HG02642 (cell line): ENCODE data around the gene EIF4A3.
"Not testable (repeated sequence)": the region's sequence is repeated elsewhere in the genome, so short reads cannot be mapped to it uniquely, and the experiment has no call there.

Experiments used
- ATAC-seq: cut with Tn5 transposase; IDR thresholded peaks from one replicate; pipeline ENCODE4 v1.9.1; 2021; ENCODE audit warnings: mild to moderate bottlenecking; ENCODE audit not compliant: unreplicated experiment, poor library complexity

Gene EIF4A3

DNA sequence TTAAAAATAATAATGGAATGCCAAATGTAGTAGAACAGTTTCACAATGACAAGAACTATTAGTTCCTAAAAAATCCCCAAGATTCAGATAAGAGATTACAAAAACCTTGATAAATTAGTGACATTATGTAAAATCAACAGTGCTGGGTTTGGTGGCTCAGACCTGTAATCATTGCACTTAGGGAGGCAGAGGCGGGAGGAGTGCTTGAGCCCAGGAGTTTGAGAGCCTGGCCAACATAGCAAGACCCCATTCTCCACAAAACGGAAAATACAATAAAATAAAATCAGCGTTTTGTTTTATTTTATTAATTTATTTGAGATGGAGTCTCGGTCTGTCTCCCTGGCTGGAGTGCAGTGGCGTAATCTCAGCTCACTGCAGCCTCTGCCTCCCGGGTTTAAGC, 27.0 kb upstream of the EIF4A3 start:
- ATAC-seq: no peak

- ATAC-seq: no peak
Measured at GRCh38 chr17:80173126-80173525, 26.2 kb upstream of the EIF4A3 start.

DNA sequence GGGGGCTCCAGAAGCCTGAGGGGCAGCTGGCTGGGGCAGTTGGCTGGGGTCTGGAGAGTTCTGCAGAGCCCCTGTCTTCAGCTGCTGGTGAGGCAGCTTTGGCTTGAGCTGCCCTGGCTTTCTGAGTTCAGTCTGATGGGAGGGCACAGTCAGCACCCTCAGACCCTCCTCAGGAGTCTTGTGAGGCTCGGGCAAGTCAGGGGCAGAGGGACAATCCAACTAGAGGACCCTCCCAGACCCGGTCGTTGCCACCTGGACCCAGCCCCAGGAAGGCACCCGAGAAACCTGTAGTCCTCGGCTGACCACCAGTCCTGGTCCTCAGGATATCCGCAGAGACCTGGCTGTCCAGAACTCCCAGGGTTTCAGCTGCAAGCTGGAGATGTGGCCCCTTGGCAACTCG, 24.8 kb upstream of the EIF4A3 start:
- no peak for ATAC-seq

DNA sequence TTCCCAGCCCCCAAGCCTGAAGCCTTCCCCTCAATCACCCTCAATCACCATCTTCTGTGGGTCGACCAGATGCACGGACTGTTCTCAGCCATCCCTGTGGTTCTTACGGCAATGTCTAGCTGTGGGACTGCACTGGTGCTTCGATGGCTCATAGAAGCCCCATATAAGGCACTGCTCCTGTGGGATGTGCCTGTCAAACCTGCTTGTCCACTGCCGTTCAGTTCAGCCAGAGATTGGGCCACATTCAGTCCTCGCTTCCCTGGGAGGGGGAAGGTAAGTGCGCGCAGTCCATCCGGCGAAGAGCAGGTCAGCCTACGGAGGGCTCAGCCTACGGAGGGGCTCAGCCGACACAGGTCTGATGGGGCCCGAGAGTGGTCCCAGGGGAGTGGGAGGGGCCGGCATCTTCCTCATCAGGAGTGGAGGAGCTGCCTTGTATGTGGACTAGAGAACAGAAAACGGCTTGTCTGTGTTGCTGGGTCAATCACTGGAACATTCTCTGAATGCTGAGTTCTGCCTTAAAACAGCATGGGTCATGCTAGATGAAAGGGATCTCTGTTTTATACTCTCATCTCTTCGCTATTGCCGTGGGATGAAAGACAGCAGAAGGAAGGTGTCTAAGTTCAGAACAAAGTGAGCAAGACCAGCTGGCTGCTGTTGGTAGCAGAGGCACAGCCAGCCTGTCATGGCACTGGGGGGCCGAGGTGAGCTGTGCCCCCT, 23.0 kb upstream of the EIF4A3 start, which contains the start of gene CARD14:
Gene CARD14, plus strand, starts transcription at position 247 of the 717 bp plus-strand sequence. CDS start 11,409 bp downstream, outside the sequence.
- no peak for ATAC-seq

DNA sequence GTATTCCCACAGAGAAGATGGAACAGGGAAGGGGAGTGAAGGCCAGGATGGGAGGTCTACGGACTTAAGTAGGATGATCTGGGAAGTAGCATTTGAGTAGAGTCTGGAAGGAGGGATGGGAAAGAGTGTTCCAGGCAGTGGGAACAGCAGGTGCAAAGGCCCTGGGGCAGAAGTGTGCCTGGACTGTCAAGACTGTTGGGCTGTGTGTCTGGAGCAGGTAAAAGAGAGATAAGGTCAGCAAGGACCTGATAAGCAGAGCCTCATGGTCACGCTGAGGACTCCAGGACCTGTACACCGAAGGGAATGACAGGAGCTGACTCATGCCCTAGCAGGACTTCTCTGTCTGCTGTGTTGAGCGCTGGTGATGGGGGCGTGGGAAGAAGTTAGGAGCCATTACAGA, 22.2 kb upstream of the EIF4A3 start:
- ATAC-seq: no peak

GRCh38 chr17:80168371-80168770, 21.4 kb upstream of the EIF4A3 start:
- no peak for ATAC-seq

GRCh38 chr17:80166446-80166845, 19.5 kb upstream of the EIF4A3 start:
- ATAC-seq: no peak

GRCh38 chr17:80164185-80164584, 17.3 kb upstream of the EIF4A3 start:
- ATAC-seq: no peak

DNA sequence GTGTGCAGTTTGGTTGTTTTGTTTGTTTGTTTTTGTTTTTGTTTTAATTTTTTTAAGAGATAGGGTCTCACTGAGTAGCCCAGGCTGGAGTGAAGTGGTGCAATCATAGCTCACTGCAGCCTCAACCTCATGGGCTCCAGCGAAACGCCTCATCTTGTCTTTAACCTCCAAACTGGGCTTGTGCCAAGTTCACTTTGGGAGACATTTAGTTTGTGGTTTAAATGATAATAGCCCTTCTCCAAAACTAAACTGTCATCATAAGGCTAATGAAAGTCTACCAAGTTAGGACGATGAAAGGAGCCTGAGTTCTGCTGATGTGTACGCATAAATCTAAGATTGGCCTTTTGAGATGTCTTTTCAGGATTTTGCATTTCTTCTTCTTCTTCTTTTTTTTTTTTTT, 16.4 kb upstream of the EIF4A3 start:
- ATAC-seq: no peak

DNA sequence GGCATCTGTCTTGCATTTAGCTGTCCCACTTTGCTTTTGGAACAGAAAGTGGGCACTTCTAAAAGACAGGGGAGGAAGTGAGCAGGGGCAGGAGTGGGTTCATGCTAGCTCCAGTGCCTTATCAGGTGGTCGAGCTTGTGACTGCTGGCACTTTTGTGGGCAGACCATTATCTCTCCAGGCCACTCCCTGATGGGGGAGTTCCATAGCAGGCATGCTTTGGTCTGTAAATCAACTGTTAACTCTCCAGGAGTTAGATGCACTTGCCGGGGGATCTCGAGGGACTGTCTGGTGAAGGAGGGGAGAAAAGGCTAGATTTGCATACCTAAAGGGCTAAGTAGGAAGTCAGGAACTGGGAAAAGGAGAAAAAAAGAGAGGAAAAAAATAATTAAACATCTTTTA, 13.6 kb upstream of the EIF4A3 start:
- ATAC-seq: no peak

GRCh38 chr17:80158846-80159245, 11.9 kb upstream of the EIF4A3 start:
- ATAC-seq: no peak

GRCh38 chr17:80155600-80155999, 8.7 kb upstream of the EIF4A3 start:
- not testable (repeated sequence) for ATAC-seq

DNA sequence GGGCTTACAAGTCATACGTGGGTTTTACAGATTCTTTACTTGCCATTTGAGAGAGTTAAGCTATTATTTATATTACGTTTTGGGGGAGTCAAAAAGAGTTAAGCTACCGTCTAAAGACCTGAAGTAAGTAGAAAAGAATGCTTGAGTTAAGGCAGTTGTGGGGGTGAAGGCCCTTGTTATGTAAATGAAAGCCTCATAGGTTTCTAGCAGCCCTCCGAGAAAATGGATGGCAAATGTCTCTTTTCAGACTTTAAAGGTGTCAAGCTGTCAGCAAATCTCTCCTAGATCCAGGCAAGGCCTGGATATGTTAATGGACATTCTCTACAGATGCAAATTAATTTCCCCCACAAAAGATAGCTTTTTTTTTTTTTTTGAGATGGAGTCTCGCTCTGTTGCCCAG, 7.2 kb upstream of the EIF4A3 start:
- no peak for ATAC-seq

- ATAC-seq: peak; percentile 59
Measured at GRCh38 chr17:80153004-80153403, 6.1 kb upstream of the EIF4A3 start.

- no peak for ATAC-seq
Measured at GRCh38 chr17:80152081-80152702, 5.3 kb upstream of the EIF4A3 start.

DNA sequence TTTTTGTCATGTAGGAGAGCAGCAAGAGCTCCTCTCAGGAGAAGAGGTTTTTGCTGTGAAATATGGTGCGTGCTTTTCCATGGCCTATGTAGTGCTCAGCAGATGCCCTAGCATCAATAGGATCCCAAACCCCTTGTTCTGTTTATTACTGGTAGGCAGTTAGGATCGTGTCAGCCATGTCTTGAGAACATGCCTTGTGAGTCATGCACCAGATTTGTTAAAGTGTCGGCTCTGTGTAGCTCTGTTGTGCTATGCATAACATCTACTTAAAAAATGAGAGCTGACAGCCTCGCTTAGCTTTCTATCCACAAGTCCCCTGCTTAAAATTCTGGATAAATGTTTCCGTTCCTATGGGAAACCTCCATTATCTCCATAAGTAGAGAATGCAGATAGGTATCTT, 4.4 kb upstream of the EIF4A3 start:
- no peak for ATAC-seq

DNA sequence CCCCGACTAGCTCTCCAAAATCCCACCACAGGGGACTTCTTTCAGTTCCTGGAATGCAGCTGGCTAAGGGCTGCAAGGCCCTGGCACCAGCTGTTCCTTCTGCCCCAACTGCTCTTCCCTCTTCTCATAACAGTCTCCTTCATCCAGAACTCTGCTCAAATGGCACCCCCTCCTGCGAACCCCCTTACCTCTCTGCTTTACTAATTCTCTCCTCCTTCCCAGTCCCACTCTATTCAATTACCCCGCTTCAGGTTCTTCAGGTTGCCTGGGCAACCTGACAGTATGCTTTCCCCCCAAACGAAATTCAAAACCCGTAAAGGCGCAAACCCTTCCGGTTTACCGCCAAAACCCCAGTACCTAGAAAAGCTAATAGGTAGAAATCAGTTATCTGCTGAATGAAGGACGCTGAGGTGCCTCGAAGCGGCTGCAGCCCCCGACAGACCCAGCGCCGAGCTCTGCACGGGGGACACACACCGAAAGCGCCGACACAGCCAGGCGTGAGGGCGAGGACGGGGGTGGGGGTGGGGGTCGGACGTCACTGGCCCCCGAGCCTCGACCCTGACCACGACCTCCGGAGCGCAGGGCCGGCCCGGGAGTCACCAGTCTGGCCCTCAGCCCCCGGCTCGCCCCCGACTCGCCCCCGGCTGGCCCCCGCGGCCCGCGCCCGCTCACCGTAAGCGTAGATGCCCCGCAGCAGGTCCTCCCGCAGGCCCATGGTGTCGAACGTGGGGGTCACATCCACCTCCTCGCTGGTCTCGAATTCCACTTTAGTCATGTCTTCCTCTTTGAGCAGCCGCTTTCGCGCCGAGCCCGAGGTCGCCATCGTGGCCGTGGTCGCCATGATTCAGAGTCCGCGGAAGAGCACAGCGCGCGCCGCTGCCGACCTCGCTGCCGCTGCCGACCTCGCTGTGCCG, 550 bp downstream of the EIF4A3 start:
- peak; percentile 34 for ATAC-seq

GRCh38 chr17:80145076-80146075, 1.6 kb downstream of the EIF4A3 start:
- no peak for ATAC-seq

DNA sequence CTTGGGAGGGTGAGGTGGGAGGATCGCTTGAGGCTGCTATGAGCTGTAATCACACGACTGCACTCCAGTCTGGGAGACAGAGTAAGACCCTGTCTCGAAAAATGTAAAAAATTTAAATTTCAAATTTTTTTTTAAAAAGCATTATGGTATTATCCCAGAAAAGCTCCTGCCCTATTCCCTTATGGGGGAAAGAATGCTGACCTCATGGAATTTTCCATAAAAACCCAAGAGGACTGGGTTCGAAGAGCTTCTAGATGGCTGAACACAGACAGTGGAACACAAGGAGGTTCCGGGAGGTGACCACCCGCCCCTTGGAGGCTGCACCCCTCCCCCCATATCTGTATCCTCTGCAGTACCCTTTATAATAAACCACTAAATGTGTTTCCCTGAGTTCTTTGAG, 4.0 kb downstream of the EIF4A3 start:
- ATAC-seq: no peak
